MM.1S (cell line): ENCODE data around the gene FLT4.

Source experiments
- DNase-seq: peaks from one replicate; pipeline ENCODE4 v3.0.0-alpha.2; 2015
- H2AFZ ChIP-seq: fragments of 300-600 bp; sonication (generic); 2 replicates; pipeline ENCODE4 v1.6.0; 2016; ENCODE audit warnings: antibody characterized with exemption, low read length
- H3F3A ChIP-seq: fragments of 300-600 bp; sonication (generic); 2 replicates; pipeline ENCODE4 v1.6.1; 2016; ENCODE audit warnings: mild to moderate bottlenecking, antibody characterized with exemption, low read length, moderate library complexity, mixed read lengths; ENCODE audit not compliant: insufficient read depth
- H3K27ac ChIP-seq: fragments of 300-600 bp; sonication (generic); 2 replicates; pipeline ENCODE4 v1.5.1; 2016; ENCODE audit warnings: mild to moderate bottlenecking, low read length
- H3K27me3 ChIP-seq: fragments of 300-600 bp; sonication (generic); replicated peaks from 2 replicates; pipeline ENCODE4 v1.6.0; 2016; ENCODE audit warnings: low read length; ENCODE audit not compliant: insufficient read depth
- H3K36me3 ChIP-seq: fragments of 300-600 bp; sonication (generic); replicated peaks from 2 replicates; pipeline ENCODE4 v1.6.1; 2016; ENCODE audit warnings: mild to moderate bottlenecking, low read length, mixed read lengths; ENCODE audit not compliant: insufficient read depth
- H3K4me1 ChIP-seq: fragments of 300-600 bp; sonication (generic); 2 replicates; pipeline ENCODE4 v1.6.1; 2016; ENCODE audit warnings: low read length, mixed read lengths
- H3K4me2 ChIP-seq: fragments of 300-600 bp; sonication (generic); 2 replicates; pipeline ENCODE4 v1.6.0; 2016; ENCODE audit warnings: low read depth, low read length
- H3K4me3 ChIP-seq: fragments of 300-600 bp; sonication (generic); 2 replicates; pipeline ENCODE4 v1.5.1; 2016; ENCODE audit warnings: low read length, mixed read lengths
- H3K79me2 ChIP-seq: fragments of 300-600 bp; sonication (generic); 2 replicates; pipeline ENCODE4 v1.6.1; 2016; ENCODE audit warnings: mixed run types, low read length, mixed read lengths
- H3K9ac ChIP-seq: fragments of 300-600 bp; sonication (generic); 2 replicates; pipeline ENCODE4 v1.6.1; 2016; ENCODE audit warnings: low read length, mixed read lengths
- H3K9me2 ChIP-seq: fragments of 300-600 bp; sonication (generic); replicated peaks from 2 replicates; pipeline ENCODE4 v1.6.1; 2016; ENCODE audit warnings: mild to moderate bottlenecking, low read length, mixed read lengths; ENCODE audit not compliant: insufficient read depth
- H3K9me3 ChIP-seq: fragments of 300-600 bp; sonication (generic); replicated peaks from 2 replicates; pipeline ENCODE4 v1.6.1; 2016; ENCODE audit warnings: mild to moderate bottlenecking, low read length, mixed read lengths; ENCODE audit not compliant: insufficient read depth
- H4K20me1 ChIP-seq: fragments of 300-600 bp; sonication (generic); 2 replicates; pipeline ENCODE4 v1.6.1; 2016; ENCODE audit warnings: mild to moderate bottlenecking, low read length, moderate library complexity, mixed read lengths; ENCODE audit not compliant: insufficient read depth
- CTCF ChIP-seq: fragments of 300-600 bp; sonication (generic); IDR thresholded peaks from 2 replicates; pipeline ENCODE4 v1.5.1; 2016; ENCODE audit warnings: antibody characterized with exemption, low read length, mixed read lengths
- EZH2 ChIP-seq: fragments of 300-600 bp; sonication (generic); optimal IDR thresholded peaks from 2 replicates; pipeline ENCODE3; 2017; ENCODE audit warnings: low read depth, mild to moderate bottlenecking, antibody characterized with exemption, low read length, mixed read lengths
- EZH2phosphoT487 ChIP-seq: fragments of 300-600 bp; sonication (generic); IDR thresholded peaks from 2 replicates; pipeline ENCODE4 v1.6.1; 2018; ENCODE audit warnings: antibody characterized with exemption, low read length

FLT4 gene

GRCh38 chr5:180646289-180646962 lies 3.0 kb downstream of the FLT4 start:
- DNase-seq: no peak
- Histone ChIP-seq H3K4me2 (no peak overlapping the region), H3K79me2 (no peaks in the 10 kb centered on the region), H3K27me3 (peaks cover 69% of the 10 kb centered on the region), H3K9me2 (no peaks in the 10 kb centered on the region), H3F3A (no peaks in the 10 kb centered on the region), H2AFZ (no peak overlapping the region), H3K36me3 (no peaks in the 10 kb centered on the region), H3K4me1 (no peaks in the 10 kb centered on the region), H4K20me1 (no peaks in the 10 kb centered on the region), H3K4me3 (no peak overlapping the region), H3K9ac (no peak overlapping the region), H3K27ac (no peak overlapping the region), H3K9me3 (no peaks in the 10 kb centered on the region)
- TF ChIP-seq CTCF: no peak

GRCh38 chr5:180645274-180646204 lies 3.9 kb downstream of the FLT4 start:
- Histone ChIP-seq H2AFZ (no peak overlapping the region), H3K9ac (no peak overlapping the region), H3K4me2 (no peak overlapping the region), H3K27me3 (peaks cover 69% of the 10 kb centered on the region), H3K4me1 (no peaks in the 10 kb centered on the region), H3K9me2 (no peaks in the 10 kb centered on the region), H4K20me1 (no peaks in the 10 kb centered on the region), H3K4me3 (no peak overlapping the region), H3F3A (no peaks in the 10 kb centered on the region), H3K79me2 (no peaks in the 10 kb centered on the region), H3K9me3 (no peaks in the 10 kb centered on the region), H3K27ac (no peak overlapping the region), H3K36me3 (no peaks in the 10 kb centered on the region)
- DNase-seq: no peak
- TF ChIP-seq EZH2: no peak
- TF ChIP-seq CTCF: no peak
- TF ChIP-seq EZH2phosphoT487: no peak

GRCh38 chr5:180644825-180645273 lies 4.6 kb downstream of the FLT4 start:
- Histone ChIP-seq H3K36me3 (no peaks in the 10 kb centered on the region), H3K27me3 (peaks cover 74% of the 10 kb centered on the region), H2AFZ (no peak overlapping the region), H3K4me1 (no peaks in the 10 kb centered on the region), H3K4me2 (no peak overlapping the region), H3K9me2 (no peaks in the 10 kb centered on the region), H3K9ac (no peak overlapping the region), H3K79me2 (no peaks in the 10 kb centered on the region), H3F3A (no peaks in the 10 kb centered on the region), H4K20me1 (no peaks in the 10 kb centered on the region), H3K27ac (no peak overlapping the region), H3K9me3 (no peaks in the 10 kb centered on the region), H3K4me3 (no peak overlapping the region)
- DNase-seq: no peak
- TF ChIP-seq EZH2phosphoT487: no peak
- TF ChIP-seq CTCF: no peak
- TF ChIP-seq EZH2: no peak
